GM19395 (cell line): ENCODE data around the gene ABCC1.
"Not testable (repeated sequence)": the region's sequence is repeated elsewhere in the genome, so short reads cannot be mapped to it uniquely, and the experiment has no call there.

Experiments used
- ATAC-seq: cut with Tn5 transposase; IDR thresholded peaks from one replicate; pipeline ENCODE4 v1.9.1; 2021; ENCODE audit warnings: mild to moderate bottlenecking, moderate library complexity; ENCODE audit not compliant: unreplicated experiment

ABCC1 gene

GRCh38 chr16:16150117-16150877 lies 200.9 kb downstream of the ABCC1 start:
- ATAC-seq = no peak

- no peak for ATAC-seq
Observed at GRCh38 chr16:16150878-16151152, 201.4 kb downstream of the ABCC1 start.

- ATAC-seq = no peak
Observed at GRCh38 chr16:16151315-16151714, 201.9 kb downstream of the ABCC1 start.

- not testable (repeated sequence) for ATAC-seq
Observed at GRCh38 chr16:16153000-16153399, 203.6 kb downstream of the ABCC1 start.

GRCh38 chr16:16154281-16154951 lies 205.0 kb downstream of the ABCC1 start:
- ATAC-seq = no peak

- ATAC-seq = no peak
Observed at GRCh38 chr16:16155234-16155633, 205.8 kb downstream of the ABCC1 start.

- ATAC-seq = no peak
Observed at GRCh38 chr16:16157166-16157565, 207.8 kb downstream of the ABCC1 start.

GRCh38 chr16:16158082-16158658 lies 208.8 kb downstream of the ABCC1 start:
- no peak for ATAC-seq

GRCh38 chr16:16158741-16159374 lies 209.4 kb downstream of the ABCC1 start:
- no peak for ATAC-seq

GRCh38 chr16:16159662-16160061 lies 210.2 kb downstream of the ABCC1 start:
- no peak for ATAC-seq

GRCh38 chr16:16161319-16161718 lies 211.9 kb downstream of the ABCC1 start:
- no peak for ATAC-seq

GRCh38 chr16:16161840-16162239 lies 212.4 kb downstream of the ABCC1 start:
- ATAC-seq = not testable (repeated sequence)

GRCh38 chr16:16162591-16162990 lies 213.2 kb downstream of the ABCC1 start:
- ATAC-seq = no peak

- no peak for ATAC-seq
Observed at GRCh38 chr16:16163109-16163508, 213.7 kb downstream of the ABCC1 start.

- no peak for ATAC-seq
Observed at GRCh38 chr16:16163571-16163970, 214.2 kb downstream of the ABCC1 start.

- ATAC-seq = no peak
Observed at GRCh38 chr16:16164243-16164642, 214.8 kb downstream of the ABCC1 start.

- no peak for ATAC-seq
Observed at GRCh38 chr16:16166085-16166484, 216.7 kb downstream of the ABCC1 start.

- no peak for ATAC-seq
Observed at GRCh38 chr16:16166949-16167348, 217.5 kb downstream of the ABCC1 start.

GRCh38 chr16:16167927-16168326 lies 218.5 kb downstream of the ABCC1 start:
- no peak for ATAC-seq

GRCh38 chr16:16168431-16168830 lies 219.0 kb downstream of the ABCC1 start:
- no peak for ATAC-seq

GRCh38 chr16:16169615-16170014 lies 220.2 kb downstream of the ABCC1 start:
- ATAC-seq = no peak
